Liver (tissue), 9 donors: ENCODE data around the gene ILDR1. TPM values are rescaled to one million over a fixed set of nuclear protein-coding genes. Genes with fewer than 3 reads are reported as not detected.

Experiments used
- DNase-seq: peaks from one replicate; pipeline ENCODE4 v3.0.0-alpha.2; 2017; ENCODE audit warnings: low spot score
- H3K27ac ChIP-seq, 2 donors: one replicate each; pipeline ENCODE4 v1.7.0; 2013; ENCODE audit warnings: inconsistent platforms in 2 of 2, low read length in 2 of 2, control low read depth in 1 of 2, low read depth in 1 of 2, mild to moderate bottlenecking in 1 of 2
- H3K27me3 ChIP-seq, 4 donors: one replicate each; pipeline versions ENCODE4 v1.6.1 to v1.7.0; 2013; ENCODE audit warnings: low read length in 3 of 4, inconsistent platforms in 1 of 4, mild to moderate bottlenecking in 1 of 4, moderate library complexity in 1 of 4; ENCODE audit not compliant: control insufficient read depth in 4 of 4, insufficient read depth in 4 of 4
- H3K36me3 ChIP-seq, 4 donors: one replicate each; pipeline versions ENCODE4 v1.6.1 to v1.7.0; 2013; ENCODE audit warnings: low read length in 3 of 4, mild to moderate bottlenecking in 3 of 4, low read depth in 1 of 4, moderate library complexity in 1 of 4; ENCODE audit not compliant: control insufficient read depth in 4 of 4, insufficient read depth in 3 of 4
- H3K4me1 ChIP-seq, 4 donors: one replicate each; pipeline versions ENCODE4 v1.6.1 to v1.7.0; 2013; ENCODE audit warnings: low read length in 3 of 4, mild to moderate bottlenecking in 3 of 4, moderate library complexity in 1 of 4; ENCODE audit not compliant: control insufficient read depth in 4 of 4, insufficient read depth in 4 of 4
- H3K4me3 ChIP-seq, 3 donors: one replicate each; pipeline versions ENCODE4 v1.6.1 to v1.7.0; 2013; ENCODE audit warnings: low read length in 3 of 3, control low read depth in 1 of 3, low read depth in 1 of 3, mild to moderate bottlenecking in 1 of 3
- H3K9ac ChIP-seq, 2 donors: one replicate each; pipeline ENCODE4 v1.7.0; 2013; ENCODE audit warnings: low read length in 2 of 2, mild to moderate bottlenecking in 2 of 2, moderate library complexity in 2 of 2, control low read depth in 1 of 2, low read depth in 1 of 2
- H3K9me3 ChIP-seq, 4 donors: one replicate each; pipeline versions ENCODE4 v1.6.1 to v1.7.0; 2013; ENCODE audit warnings: low read length in 3 of 4; ENCODE audit not compliant: control insufficient read depth in 4 of 4
- EGR1 ChIP-seq, 2 donors: IDR thresholded peaks; 2 replicates each; pipeline ENCODE4 v1.6.1; 2016 to 2018; ENCODE audit warnings: antibody characterized with exemption in 2 of 2, low read depth in 2 of 2
- FOXA1 ChIP-seq: IDR thresholded peaks from 2 replicates; pipeline ENCODE4 v1.6.1; 2016; ENCODE audit warnings: antibody characterized with exemption
- FOXA2 ChIP-seq: IDR thresholded peaks from 2 replicates; pipeline ENCODE4 v1.6.1; 2016; ENCODE audit warnings: antibody characterized with exemption
- JUND ChIP-seq, 2 donors: IDR thresholded peaks; 2 replicates each; pipeline ENCODE4 v1.6.1; 2016; ENCODE audit warnings: antibody characterized with exemption in 2 of 2
- NR2F2 ChIP-seq: IDR thresholded peaks from 2 replicates; pipeline ENCODE4 v1.6.1; 2016; ENCODE audit warnings: antibody characterized with exemption
- RAD21 ChIP-seq, 2 donors: IDR thresholded peaks; 2 replicates each; pipeline ENCODE4 v1.6.1; 2016; ENCODE audit warnings: antibody characterized with exemption in 2 of 2, mild to moderate bottlenecking in 2 of 2
- RXRA ChIP-seq, 2 donors: IDR thresholded peaks; 2 replicates each; pipeline ENCODE4 v1.6.1; 2017 to 2018; ENCODE audit warnings: antibody characterized with exemption in 2 of 2, mild to moderate bottlenecking in 1 of 2
- SP1 ChIP-seq: IDR thresholded peaks from 2 replicates; pipeline ENCODE4 v1.6.1; 2018; ENCODE audit warnings: antibody characterized with exemption, mild to moderate bottlenecking
- TAF1 ChIP-seq: conservative IDR thresholded peaks from 2 replicates; pipeline ENCODE4 v1.6.1; 2016; ENCODE audit warnings: antibody characterized with exemption, mild to moderate bottlenecking
- YY1 ChIP-seq: IDR thresholded peaks from 2 replicates; pipeline ENCODE4 v1.6.1; 2016; ENCODE audit warnings: antibody characterized with exemption, mild to moderate bottlenecking
- WGBS: extraction: QIAGEN DNeasy Blood & Tissue Kit; methylation state at CpG from one replicate; pipeline ENCODE4 v1.1.7; 2013; 5-methylcytosine and 5-hydroxymethylcytosine counted together
- polyA plus RNA-seq, 2 donors: library from polyadenylated mRNA; stranded (reverse) in 1 of 2; unstranded in 1 of 2; fragments of 200-250 nt in 1 of 2; fragments of >200 nt in 1 of 2; fragmentation: Nextera tagmentation in 1 of 2; extraction: Ambion mirVana in 1 of 2; gene quantifications; one replicate each; pipeline versions ENCODE4 v1.2.1 to v1.2.3, GENCODE V29; 2013 to 2015
- total RNA-seq, 2 donors: library from RNA; depleted of rRNA; stranded (reverse); fragments of >200 nt; gene quantifications; one replicate each; pipeline ENCODE4 v1.2.3, GENCODE V29; 2014
- TF ChIP-seq, protein P1 (sequence below): IDR thresholded peaks from 2 replicates; pipeline ENCODE4 v1.6.1; 2016; ENCODE audit warnings: antibody characterized with exemption, mild to moderate bottlenecking
- TF ChIP-seq, protein P2 (sequence below): IDR thresholded peaks from 2 replicates; pipeline ENCODE4 v1.6.1; 2016; ENCODE audit warnings: antibody characterized with exemption
- TF ChIP-seq, protein P3 (sequence below): fragments of 150-350 bp; IDR thresholded peaks from 2 replicates; pipeline ENCODE4 v1.5.1; 2017; ENCODE audit warnings: improper control_type of control experiment, low read depth, low read length; ENCODE audit not compliant: missing input control
- TF ChIP-seq, protein P4 (sequence below): IDR thresholded peaks from 2 replicates; pipeline ENCODE4 v1.6.1; 2016; ENCODE audit warnings: antibody characterized with exemption
- TF ChIP-seq, protein P5 (sequence below): IDR thresholded peaks from 2 replicates; pipeline ENCODE4 v1.6.1; 2016; ENCODE audit warnings: antibody characterized with exemption
- donor health status: healthy.
- donor health status: healthy.
- donor health status: healthy.
- donor health status: healthy.
- donor health status: healthy.

Gene ILDR1
- total and polyA plus RNA-seq, 4 donors = 0.07 to 1.7 (median 0.19) TPM

DNA sequence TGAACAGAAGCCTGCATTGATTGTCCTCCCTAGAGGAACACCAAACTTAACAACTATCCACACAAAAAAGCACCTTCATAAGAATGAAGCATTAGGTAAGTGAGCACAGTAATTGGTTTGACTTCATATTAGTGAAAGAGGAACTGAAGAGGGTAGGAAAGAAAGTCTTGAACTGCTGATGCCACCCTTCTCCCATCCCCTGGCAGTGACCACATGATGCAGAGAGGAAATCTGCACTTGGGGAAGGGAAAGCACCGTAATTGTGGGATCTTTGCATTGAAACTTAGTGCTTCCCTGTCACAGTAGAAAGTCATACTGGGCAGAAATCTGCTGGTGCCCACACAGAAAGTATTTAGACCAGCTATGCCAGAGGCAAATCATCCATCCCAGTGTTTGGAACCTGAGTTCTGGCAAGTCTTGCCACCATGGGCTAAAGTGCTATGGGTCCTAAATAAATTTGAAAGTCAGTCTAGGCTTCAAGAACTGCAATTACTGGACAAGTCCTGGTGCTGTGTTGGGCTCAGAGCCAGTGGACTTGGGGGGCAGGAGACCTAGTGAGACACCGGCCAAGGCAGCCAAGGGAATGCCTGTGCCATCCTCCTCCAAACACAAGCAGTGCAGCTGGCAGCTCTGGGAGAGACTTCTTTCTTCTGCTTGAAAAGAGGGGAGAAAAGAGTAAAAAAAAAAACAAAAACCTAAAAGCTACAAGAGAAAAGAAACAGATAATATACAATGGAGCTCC is 64.2 kb downstream of the ILDR1 start:
- Histone ChIP-seq H3K9ac (no peak overlapping the region), H3K4me1 (no peaks in the 10 kb centered on the region), H3K9me3 (peaks cover 0 to under 1% (median 0%) of the 10 kb centered on the region in 4 donors), H3K27me3 (no peaks in the 10 kb centered on the region), H3K27ac (no peak overlapping the region), H3K4me3 (no peak overlapping the region), H3K36me3 (no peaks in the 10 kb centered on the region)
- TF ChIP-seq YY1 (no peak), RAD21 (IDR thresholded peaks at IDR 0.05) (no peak), EGR1 (IDR thresholded peaks at IDR 0.05; ENCODE audit: low read depth in 2 of 2) (no peak), TAF1 (no peak)
- TF ChIP-seq, protein P1, sequence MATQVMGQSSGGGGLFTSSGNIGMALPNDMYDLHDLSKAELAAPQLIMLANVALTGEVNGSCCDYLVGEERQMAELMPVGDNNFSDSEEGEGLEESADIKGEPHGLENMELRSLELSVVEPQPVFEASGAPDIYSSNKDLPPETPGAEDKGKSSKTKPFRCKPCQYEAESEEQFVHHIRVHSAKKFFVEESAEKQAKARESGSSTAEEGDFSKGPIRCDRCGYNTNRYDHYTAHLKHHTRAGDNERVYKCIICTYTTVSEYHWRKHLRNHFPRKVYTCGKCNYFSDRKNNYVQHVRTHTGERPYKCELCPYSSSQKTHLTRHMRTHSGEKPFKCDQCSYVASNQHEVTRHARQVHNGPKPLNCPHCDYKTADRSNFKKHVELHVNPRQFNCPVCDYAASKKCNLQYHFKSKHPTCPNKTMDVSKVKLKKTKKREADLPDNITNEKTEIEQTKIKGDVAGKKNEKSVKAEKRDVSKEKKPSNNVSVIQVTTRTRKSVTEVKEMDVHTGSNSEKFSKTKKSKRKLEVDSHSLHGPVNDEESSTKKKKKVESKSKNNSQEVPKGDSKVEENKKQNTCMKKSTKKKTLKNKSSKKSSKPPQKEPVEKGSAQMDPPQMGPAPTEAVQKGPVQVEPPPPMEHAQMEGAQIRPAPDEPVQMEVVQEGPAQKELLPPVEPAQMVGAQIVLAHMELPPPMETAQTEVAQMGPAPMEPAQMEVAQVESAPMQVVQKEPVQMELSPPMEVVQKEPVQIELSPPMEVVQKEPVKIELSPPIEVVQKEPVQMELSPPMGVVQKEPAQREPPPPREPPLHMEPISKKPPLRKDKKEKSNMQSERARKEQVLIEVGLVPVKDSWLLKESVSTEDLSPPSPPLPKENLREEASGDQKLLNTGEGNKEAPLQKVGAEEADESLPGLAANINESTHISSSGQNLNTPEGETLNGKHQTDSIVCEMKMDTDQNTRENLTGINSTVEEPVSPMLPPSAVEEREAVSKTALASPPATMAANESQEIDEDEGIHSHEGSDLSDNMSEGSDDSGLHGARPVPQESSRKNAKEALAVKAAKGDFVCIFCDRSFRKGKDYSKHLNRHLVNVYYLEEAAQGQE = no peak
- TF ChIP-seq, protein P2, sequence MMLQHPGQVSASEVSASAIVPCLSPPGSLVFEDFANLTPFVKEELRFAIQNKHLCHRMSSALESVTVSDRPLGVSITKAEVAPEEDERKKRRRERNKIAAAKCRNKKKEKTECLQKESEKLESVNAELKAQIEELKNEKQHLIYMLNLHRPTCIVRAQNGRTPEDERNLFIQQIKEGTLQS = no peak
- TF ChIP-seq, protein P3, sequence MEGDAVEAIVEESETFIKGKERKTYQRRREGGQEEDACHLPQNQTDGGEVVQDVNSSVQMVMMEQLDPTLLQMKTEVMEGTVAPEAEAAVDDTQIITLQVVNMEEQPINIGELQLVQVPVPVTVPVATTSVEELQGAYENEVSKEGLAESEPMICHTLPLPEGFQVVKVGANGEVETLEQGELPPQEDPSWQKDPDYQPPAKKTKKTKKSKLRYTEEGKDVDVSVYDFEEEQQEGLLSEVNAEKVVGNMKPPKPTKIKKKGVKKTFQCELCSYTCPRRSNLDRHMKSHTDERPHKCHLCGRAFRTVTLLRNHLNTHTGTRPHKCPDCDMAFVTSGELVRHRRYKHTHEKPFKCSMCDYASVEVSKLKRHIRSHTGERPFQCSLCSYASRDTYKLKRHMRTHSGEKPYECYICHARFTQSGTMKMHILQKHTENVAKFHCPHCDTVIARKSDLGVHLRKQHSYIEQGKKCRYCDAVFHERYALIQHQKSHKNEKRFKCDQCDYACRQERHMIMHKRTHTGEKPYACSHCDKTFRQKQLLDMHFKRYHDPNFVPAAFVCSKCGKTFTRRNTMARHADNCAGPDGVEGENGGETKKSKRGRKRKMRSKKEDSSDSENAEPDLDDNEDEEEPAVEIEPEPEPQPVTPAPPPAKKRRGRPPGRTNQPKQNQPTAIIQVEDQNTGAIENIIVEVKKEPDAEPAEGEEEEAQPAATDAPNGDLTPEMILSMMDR = no peak
- no peak for DNase-seq
- 84% methylated on average over 2 of the region's 2 CpGs for WGBS

DNA sequence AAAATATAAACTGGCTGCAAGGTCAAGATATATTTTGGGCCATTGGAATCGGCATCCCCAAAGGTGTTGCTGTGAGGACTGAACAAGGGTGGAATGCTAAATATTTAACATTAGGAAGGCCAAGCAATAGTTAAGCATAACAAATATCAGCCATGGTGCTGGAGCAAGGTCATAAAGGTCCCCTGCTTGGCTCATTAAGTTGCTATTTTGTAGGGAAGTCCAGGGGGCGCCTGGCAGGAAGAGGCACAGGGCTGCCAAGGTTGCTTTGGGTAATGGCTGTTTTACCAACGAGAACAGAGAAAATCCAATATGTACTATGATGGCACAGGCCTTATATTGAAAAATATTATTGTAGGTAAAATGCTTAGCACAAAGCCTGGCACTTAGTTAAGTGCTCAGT is 65.7 kb downstream of the ILDR1 start:
- TF ChIP-seq RAD21 (IDR thresholded peaks at IDR 0.05) = no peak
- TF ChIP-seq, protein P4, sequence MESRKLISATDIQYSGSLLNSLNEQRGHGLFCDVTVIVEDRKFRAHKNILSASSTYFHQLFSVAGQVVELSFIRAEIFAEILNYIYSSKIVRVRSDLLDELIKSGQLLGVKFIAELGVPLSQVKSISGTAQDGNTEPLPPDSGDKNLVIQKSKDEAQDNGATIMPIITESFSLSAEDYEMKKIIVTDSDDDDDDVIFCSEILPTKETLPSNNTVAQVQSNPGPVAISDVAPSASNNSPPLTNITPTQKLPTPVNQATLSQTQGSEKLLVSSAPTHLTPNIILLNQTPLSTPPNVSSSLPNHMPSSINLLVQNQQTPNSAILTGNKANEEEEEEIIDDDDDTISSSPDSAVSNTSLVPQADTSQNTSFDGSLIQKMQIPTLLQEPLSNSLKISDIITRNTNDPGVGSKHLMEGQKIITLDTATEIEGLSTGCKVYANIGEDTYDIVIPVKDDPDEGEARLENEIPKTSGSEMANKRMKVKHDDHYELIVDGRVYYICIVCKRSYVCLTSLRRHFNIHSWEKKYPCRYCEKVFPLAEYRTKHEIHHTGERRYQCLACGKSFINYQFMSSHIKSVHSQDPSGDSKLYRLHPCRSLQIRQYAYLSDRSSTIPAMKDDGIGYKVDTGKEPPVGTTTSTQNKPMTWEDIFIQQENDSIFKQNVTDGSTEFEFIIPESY = no peak
- TF ChIP-seq EGR1 (IDR thresholded peaks at IDR 0.05; ENCODE audit: low read depth in 2 of 2) = no peak
- TF ChIP-seq, protein P3 = no peak
- TF ChIP-seq SP1 = no peak
- TF ChIP-seq, protein P5, sequence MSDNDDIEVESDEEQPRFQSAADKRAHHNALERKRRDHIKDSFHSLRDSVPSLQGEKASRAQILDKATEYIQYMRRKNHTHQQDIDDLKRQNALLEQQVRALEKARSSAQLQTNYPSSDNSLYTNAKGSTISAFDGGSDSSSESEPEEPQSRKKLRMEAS = no peak
- TF ChIP-seq FOXA2 = no peak
- TF ChIP-seq JUND (IDR thresholded peaks at IDR 0.05) = no peak
- no peak for TF ChIP-seq NR2F2
- no peak for TF ChIP-seq RXRA (IDR thresholded peaks at IDR 0.05)
- no peak for TF ChIP-seq TAF1
- TF ChIP-seq, protein P1 = no peak
- TF ChIP-seq FOXA1 = no peak
- no peaks in the 10 kb centered on the region for H3K36me3 ChIP-seq
- no peak overlapping the region for H3K4me3 ChIP-seq
- no peaks in the 10 kb centered on the region for H3K4me1 ChIP-seq
- peaks cover 0 to 8% (median 0%) of the 10 kb centered on the region in 4 donors for H3K9me3 ChIP-seq
- H3K9ac ChIP-seq = no peak overlapping the region
- no peak overlapping the region for H3K27ac ChIP-seq
- no peak for DNase-seq
- 73% methylated on average over 3 of the region's 3 CpGs for WGBS
- no peaks in the 10 kb centered on the region for H3K27me3 ChIP-seq
